H1 (cell line): ENCODE results near the gene KMT5C. TPM values are rescaled to one million over a fixed set of nuclear protein-coding genes. Genes with fewer than 3 reads are reported as not detected.

Experiments
- BCL11A ChIP-seq, 2 experiments: IDR thresholded peaks; one replicate each; pipeline ENCODE4 v1.6.1; 2011; ENCODE audit warnings: low read depth in 2 of 2, low read length in 2 of 2, mild to moderate bottlenecking in 2 of 2
- CTCF ChIP-seq, 3 experiments: IDR thresholded peaks; 1 replicate in 2 of 3; 2 replicates in 1 of 3; pipeline versions ENCODE4 v1.5.1 to v1.6.1; 2011; ENCODE audit warnings: low read length in 3 of 3, mild to moderate bottlenecking in 3 of 3, inconsistent platforms in 2 of 3, low read depth in 1 of 3, moderate library complexity in 1 of 3; ENCODE audit not compliant: insufficient read depth in 1 of 3; ENCODE audit errors: control extremely low read depth in 1 of 3
- FOSL1 ChIP-seq: IDR thresholded peaks from 2 replicates; pipeline ENCODE4 v1.6.1; 2011; ENCODE audit warnings: mild to moderate bottlenecking, low read depth, low read length, moderate library complexity; ENCODE audit not compliant: insufficient read depth
- POLR2AphosphoS5 ChIP-seq: IDR thresholded peaks from 2 replicates; pipeline ENCODE4 v1.6.1; 2011; ENCODE audit warnings: low read depth, low read length
- RFX5 ChIP-seq: IDR thresholded peaks from 2 replicates; pipeline ENCODE4 v1.6.1; 2011; ENCODE audit warnings: low read depth, low read length, improper control_type of control experiment, borderline replicate concordance
- SAP30 ChIP-seq: fragments of 300-600 bp; sonication (generic); IDR thresholded peaks from 2 replicates; pipeline ENCODE4 v1.7.1; 2012; ENCODE audit warnings: low read length, moderate library complexity, mild to moderate bottlenecking, inconsistent platforms; ENCODE audit not compliant: insufficient read depth, insufficient replicate concordance
- SP4 ChIP-seq: IDR thresholded peaks from 2 replicates; pipeline ENCODE4 v1.6.1; 2012; ENCODE audit warnings: low read length, inconsistent platforms
- USF2 ChIP-seq: IDR thresholded peaks from 2 replicates; pipeline ENCODE4 v1.6.1; 2011; ENCODE audit warnings: low read length, improper control_type of control experiment
- polyA plus RNA-seq, 7 experiments: library from polyadenylated mRNA; depleted of rRNA in 3 of 7; stranded (reverse) in 5 of 7; unstranded in 2 of 7; fragments of >200 nt in 5 of 7; fragments of 200-250 nt in 2 of 7; gene quantifications; 1 replicate in 5 of 7; 2 replicates in 1 of 7; 4 replicates in 1 of 7; pipeline versions ENCODE4 v1.2.1 to v1.2.3, GENCODE V29; 2011 to 2013; ENCODE audit warnings: missing spikeins in 2 of 7, mixed read lengths in 2 of 7
- total RNA-seq: library from RNA; stranded (reverse); fragmentation: NEBNext Ultra II Directional; extraction: Animal tissue kit (Norgen Biotek cat#: 25700); gene quantifications from 2 replicates; pipeline ENCODE4 v1.2.1, GENCODE V29; 2021

The KMT5C gene
- total and polyA plus RNA-seq, 2 of the 8 experiments (the other 6 are each of a cell fraction or from before 2014, with no cell fraction given), result 24.9 to 31.5 TPM

GRCh38 chr19:55346725-55347441 lies 7.2 kb downstream of the KMT5C start (continued):
- no peak for TF ChIP-seq USF2
- TF ChIP-seq SAP30, result no peak
- TF ChIP-seq POLR2AphosphoS5, result no peak
- no peak for TF ChIP-seq RFX5
- no peak for TF ChIP-seq BCL11A (IDR thresholded peaks at IDR 0.05; ENCODE audit: low read depth in 2 of 2, low read length in 2 of 2)
- TF ChIP-seq FOSL1, result no peak
- TF ChIP-seq CTCF (IDR thresholded peaks at IDR 0.05; ENCODE audit: control extremely low read depth in 1 of 3, insufficient read depth in 1 of 3, low read depth in 1 of 3, low read length in 3 of 3), result no peak
- TF ChIP-seq SP4, result no peak
